GM19395 (cell line): Measurements from ENCODE around the gene CXorf49.
"Not testable (repeated sequence)": the region's sequence is repeated elsewhere in the genome, so short reads cannot be mapped to it uniquely, and the experiment has no call there.

Experiments used
- ATAC-seq: cut with Tn5 transposase; IDR thresholded peaks from one replicate; pipeline ENCODE4 v1.9.1; 2021; ENCODE audit warnings: mild to moderate bottlenecking, moderate library complexity; ENCODE audit not compliant: unreplicated experiment

CXorf49 gene

GRCh38 chrX:71675636-71676035 is 42.4 kb downstream of the CXorf49 start:
- not testable (repeated sequence) for ATAC-seq

GRCh38 chrX:71671938-71672337 is 46.1 kb downstream of the CXorf49 start:
- no peak for ATAC-seq

GRCh38 chrX:71671043-71671780 is 46.9 kb downstream of the CXorf49 start:
- ATAC-seq: no peak

- ATAC-seq: not testable (repeated sequence)
Observed at GRCh38 chrX:71669947-71670346, 48.1 kb downstream of the CXorf49 start.

GRCh38 chrX:71669492-71669891 is 48.6 kb downstream of the CXorf49 start:
- ATAC-seq: no peak

- ATAC-seq: no peak
Observed at GRCh38 chrX:71668248-71668595, 49.9 kb downstream of the CXorf49 start.

- no peak for ATAC-seq
Observed at GRCh38 chrX:71667328-71668247, 50.5 kb downstream of the CXorf49 start, which contains the start of gene LOC101059915. Gene LOC101059915 (plus strand): TSS chrX:71667546.

GRCh38 chrX:71666240-71667223 is 51.6 kb downstream of the CXorf49 start:
- ATAC-seq: no peak

GRCh38 chrX:71665747-71666146 is 52.3 kb downstream of the CXorf49 start:
- ATAC-seq: no peak

- no peak for ATAC-seq
Observed at GRCh38 chrX:71664889-71665491, 53.1 kb downstream of the CXorf49 start.
